ENCODE data around the gene LUC7L3. TPM values are rescaled to one million over a fixed set of nuclear protein-coding genes. Genes with fewer than 3 reads are reported as not detected.

LUC7L3 gene
- total and polyA plus RNA-seq, 2 experiments from 2014 or later, result 69.3 to 501 TPM

DNA sequence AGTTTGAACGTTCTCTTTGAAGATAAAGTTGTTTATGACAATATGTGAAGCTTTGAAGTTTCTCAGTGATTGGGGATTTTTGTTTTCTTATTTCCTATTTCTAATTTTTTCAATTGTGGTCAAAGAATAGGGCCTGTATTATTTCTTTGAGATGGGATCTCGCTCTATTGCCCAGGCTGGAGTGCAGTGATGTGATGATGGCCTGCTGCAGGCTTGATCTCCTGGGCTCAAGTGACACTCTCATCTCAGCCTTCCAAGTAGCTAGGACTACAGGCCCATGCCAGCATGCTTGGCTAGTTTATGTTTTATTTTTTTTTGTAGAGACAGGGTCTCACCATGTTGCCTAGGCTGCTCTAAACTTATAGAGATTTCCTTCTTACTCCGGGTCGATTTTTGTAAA is 59.6 kb downstream of the LUC7L3 start:
- Histone ChIP-seq H3K27ac (ENCODE audit: low read depth) (no peak overlapping the region), H3K4me1 (ENCODE audit: insufficient read depth) (no peaks in the 10 kb centered on the region), H3K79me2 (replicated peaks; ENCODE audit: insufficient read depth) (no peaks in the 10 kb centered on the region), H2AFZ (no peak overlapping the region; the same call in 1 of the 2 replicates), H3K4me3 (no peak overlapping the region), H3K27me3 (ENCODE audit: insufficient read depth) (no peaks in the 10 kb centered on the region), H3K9me2 (ENCODE audit: insufficient read depth) (no peaks in the 10 kb centered on the region), H3F3A (replicated peaks; ENCODE audit: low read depth) (no peaks in the 10 kb centered on the region), H4K20me1 (replicated peaks; ENCODE audit: insufficient read depth) (no peaks in the 10 kb centered on the region), H3K4me2 (no peak overlapping the region), H3K36me3 (ENCODE audit: insufficient read depth) (no peaks in the 10 kb centered on the region)
- Mint-ChIP-seq H3K27me3 (ENCODE audit: insufficient read depth, low read depth, poor library complexity) (peaks cover 9% of the 10 kb centered on the region), H3K27ac (no peak overlapping the region), H3K36me3 (ENCODE audit: low read depth) (no peaks in the 10 kb centered on the region), H3K4me1 (peaks cover 2% of the 10 kb centered on the region; the same call in 2 of the 3 replicates), H3K4me3 (no peak overlapping the region), H3K9me3 (no peaks in the 10 kb centered on the region)
- ATAC-seq, result no peak
- TF ChIP-seq JUNB (IDR thresholded peaks at IDR 0.05; ENCODE audit: unreplicated experiment) (no peak), NANOG (IDR thresholded peaks at IDR 0.05; ENCODE audit: borderline replicate concordance) (no peak), STAT1 (IDR thresholded peaks at IDR 0.05; ENCODE audit: unreplicated experiment) (no peak), CREB1 (CRISPR knock-in tag; IDR thresholded peaks at IDR 0.05; ENCODE audit: low read depth) (no peak), EZH2phosphoT487 (IDR thresholded peaks at IDR 0.05; ENCODE audit: unreplicated experiment) (no peak), POLR2AphosphoS5 (IDR thresholded peaks at IDR 0.05; ENCODE audit: low read depth) (no peak), ZNF462 (CRISPR knock-in tag; IDR thresholded peaks at IDR 0.05) (no peak), REST (IDR thresholded peaks at IDR 0.05; ENCODE audit: unreplicated experiment) (no peak), ZNF114 (CRISPR knock-in tag; IDR thresholded peaks at IDR 0.05) (no peak), EZH2 (IDR thresholded peaks at IDR 0.05; ENCODE audit: low read depth, unreplicated experiment) (no peak), ZNF331 (CRISPR knock-in tag; IDR thresholded peaks at IDR 0.05; ENCODE audit: low read depth) (no peak)
- TF ChIP-seq, protein P1, sequence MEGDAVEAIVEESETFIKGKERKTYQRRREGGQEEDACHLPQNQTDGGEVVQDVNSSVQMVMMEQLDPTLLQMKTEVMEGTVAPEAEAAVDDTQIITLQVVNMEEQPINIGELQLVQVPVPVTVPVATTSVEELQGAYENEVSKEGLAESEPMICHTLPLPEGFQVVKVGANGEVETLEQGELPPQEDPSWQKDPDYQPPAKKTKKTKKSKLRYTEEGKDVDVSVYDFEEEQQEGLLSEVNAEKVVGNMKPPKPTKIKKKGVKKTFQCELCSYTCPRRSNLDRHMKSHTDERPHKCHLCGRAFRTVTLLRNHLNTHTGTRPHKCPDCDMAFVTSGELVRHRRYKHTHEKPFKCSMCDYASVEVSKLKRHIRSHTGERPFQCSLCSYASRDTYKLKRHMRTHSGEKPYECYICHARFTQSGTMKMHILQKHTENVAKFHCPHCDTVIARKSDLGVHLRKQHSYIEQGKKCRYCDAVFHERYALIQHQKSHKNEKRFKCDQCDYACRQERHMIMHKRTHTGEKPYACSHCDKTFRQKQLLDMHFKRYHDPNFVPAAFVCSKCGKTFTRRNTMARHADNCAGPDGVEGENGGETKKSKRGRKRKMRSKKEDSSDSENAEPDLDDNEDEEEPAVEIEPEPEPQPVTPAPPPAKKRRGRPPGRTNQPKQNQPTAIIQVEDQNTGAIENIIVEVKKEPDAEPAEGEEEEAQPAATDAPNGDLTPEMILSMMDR (conservative IDR thresholded peaks at IDR 0.05; ENCODE audit: low read depth in 2 of 2), result no peak
- TF ChIP-seq, protein P2, sequence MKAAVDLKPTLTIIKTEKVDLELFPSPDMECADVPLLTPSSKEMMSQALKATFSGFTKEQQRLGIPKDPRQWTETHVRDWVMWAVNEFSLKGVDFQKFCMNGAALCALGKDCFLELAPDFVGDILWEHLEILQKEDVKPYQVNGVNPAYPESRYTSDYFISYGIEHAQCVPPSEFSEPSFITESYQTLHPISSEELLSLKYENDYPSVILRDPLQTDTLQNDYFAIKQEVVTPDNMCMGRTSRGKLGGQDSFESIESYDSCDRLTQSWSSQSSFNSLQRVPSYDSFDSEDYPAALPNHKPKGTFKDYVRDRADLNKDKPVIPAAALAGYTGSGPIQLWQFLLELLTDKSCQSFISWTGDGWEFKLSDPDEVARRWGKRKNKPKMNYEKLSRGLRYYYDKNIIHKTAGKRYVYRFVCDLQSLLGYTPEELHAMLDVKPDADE (IDR thresholded peaks at IDR 0.05), result no peak
- DNase-seq (ENCODE audit: low spot score), result no peak

All from GM23338 (cell line).